ENCODE results near the gene FCGR2B. TPM values are rescaled to one million over a fixed set of nuclear protein-coding genes. Genes with fewer than 3 reads are reported as not detected.
A peak's percentile ranks its signal among the peaks of the same experiment; 100 is the strongest.
"Not testable (repeated sequence)": the region's sequence is repeated elsewhere in the genome, so short reads cannot be mapped to it uniquely, and the experiment has no call there.

Gene FCGR2B
- total RNA-seq, 2 experiments from 2014 or later, result not detected

- ChIA-PET POLR2A (no interaction called here), CTCF (no interaction called here)
- no peak overlapping the region for H3K4me3 Mint-ChIP-seq
- H3K27me3 Mint-ChIP-seq, result peaks cover 15% of the 10 kb centered on the region
- DNase-seq (no peak), ATAC-seq (no peak)
- H3K9me3 Mint-ChIP-seq (ENCODE audit: low read depth), result no peaks in the 10 kb centered on the region
- H3K36me3 Mint-ChIP-seq (ENCODE audit: low read depth), result no peaks in the 10 kb centered on the region
- no peak overlapping the region for H3K27ac Mint-ChIP-seq
- no peaks in the 10 kb centered on the region for H3K4me1 Mint-ChIP-seq
- intact Hi-C loops (cut with DNase I, micrococcal nuclease), result no loop called here
Observed at GRCh38 chr1:161681879-161682278, 18.9 kb downstream of the FCGR2B start.

DNA sequence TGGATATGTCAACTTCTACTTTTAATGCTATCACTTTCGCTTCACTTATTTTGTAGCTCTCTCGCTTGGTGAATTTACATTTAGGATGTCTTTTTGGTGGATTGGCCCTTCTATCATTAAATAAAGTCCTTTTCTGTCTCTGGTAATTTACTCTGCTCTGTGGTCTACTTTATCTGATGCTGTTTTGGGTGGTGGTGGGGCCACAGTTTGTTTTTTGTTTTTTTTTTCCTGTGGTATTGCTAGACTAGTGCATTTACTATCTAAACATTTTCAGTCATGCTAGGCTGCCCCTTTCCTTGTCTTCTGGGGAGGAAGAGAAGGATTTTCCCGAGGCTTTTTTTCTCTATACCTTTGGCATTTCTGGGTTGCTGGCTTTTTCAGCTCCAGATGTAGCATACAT, 26.0 kb downstream of the FCGR2B start:
- DNase-seq (no peak), ATAC-seq (no peak)
- H3K9me3 Mint-ChIP-seq (ENCODE audit: low read depth), result no peaks in the 10 kb centered on the region
- POLR2A ChIA-PET, result no interaction called here
- CTCF ChIA-PET, result interaction anchor here (0.7 kb wide), 1 partner anchor 14 kb away, joined by 3 read pairs; no protein-coding TSS in a partner anchor
- H3K4me3 Mint-ChIP-seq, result no peak overlapping the region
- H3K27ac Mint-ChIP-seq, result no peak overlapping the region
- intact Hi-C loops (cut with DNase I, micrococcal nuclease), result no loop called here
- H3K4me1 Mint-ChIP-seq, result no peaks in the 10 kb centered on the region
- peaks cover 26% of the 10 kb centered on the region for H3K27me3 Mint-ChIP-seq
- H3K36me3 Mint-ChIP-seq (ENCODE audit: low read depth), result no peaks in the 10 kb centered on the region

DNA sequence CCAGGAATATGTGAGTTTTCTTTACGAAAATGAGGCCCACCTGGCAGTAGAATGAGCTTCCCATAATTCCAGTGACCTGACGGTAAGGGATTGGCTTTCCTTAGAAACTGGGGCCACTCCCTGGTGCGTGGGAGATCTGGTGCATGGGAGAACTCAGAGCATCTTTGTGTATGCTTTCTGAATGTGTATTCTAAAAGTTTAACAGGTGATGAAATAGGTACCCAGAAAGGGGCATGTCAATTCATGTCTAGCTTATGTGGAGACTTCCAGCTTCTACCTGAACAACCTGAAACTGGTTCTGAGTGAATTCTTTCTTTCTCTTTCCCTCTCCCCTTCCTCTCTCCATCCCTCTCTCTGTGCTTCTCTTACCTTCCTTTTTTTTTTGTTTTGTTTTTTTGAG, 28.9 kb downstream of the FCGR2B start:
- Mint-ChIP-seq H3K27ac (no peak overlapping the region), H3K27me3 (peaks cover 38% of the 10 kb centered on the region), H3K4me1 (no peaks in the 10 kb centered on the region), H3K4me3 (no peak overlapping the region), H3K36me3 (ENCODE audit: low read depth) (no peaks in the 10 kb centered on the region), H3K9me3 (ENCODE audit: low read depth) (no peaks in the 10 kb centered on the region)
- POLR2A ChIA-PET, result no interaction called here
- CTCF ChIA-PET, result interaction anchor here (0.6 to 1.6 kb wide), 5 partner anchors 10 to 203 kb away, joined by 3 to 5 read pairs (median 4); no protein-coding TSS in a partner anchor
- ATAC-seq, result no peak
- no peak for DNase-seq
- intact Hi-C loops (cut with DNase I, micrococcal nuclease), result no loop called here

DNA sequence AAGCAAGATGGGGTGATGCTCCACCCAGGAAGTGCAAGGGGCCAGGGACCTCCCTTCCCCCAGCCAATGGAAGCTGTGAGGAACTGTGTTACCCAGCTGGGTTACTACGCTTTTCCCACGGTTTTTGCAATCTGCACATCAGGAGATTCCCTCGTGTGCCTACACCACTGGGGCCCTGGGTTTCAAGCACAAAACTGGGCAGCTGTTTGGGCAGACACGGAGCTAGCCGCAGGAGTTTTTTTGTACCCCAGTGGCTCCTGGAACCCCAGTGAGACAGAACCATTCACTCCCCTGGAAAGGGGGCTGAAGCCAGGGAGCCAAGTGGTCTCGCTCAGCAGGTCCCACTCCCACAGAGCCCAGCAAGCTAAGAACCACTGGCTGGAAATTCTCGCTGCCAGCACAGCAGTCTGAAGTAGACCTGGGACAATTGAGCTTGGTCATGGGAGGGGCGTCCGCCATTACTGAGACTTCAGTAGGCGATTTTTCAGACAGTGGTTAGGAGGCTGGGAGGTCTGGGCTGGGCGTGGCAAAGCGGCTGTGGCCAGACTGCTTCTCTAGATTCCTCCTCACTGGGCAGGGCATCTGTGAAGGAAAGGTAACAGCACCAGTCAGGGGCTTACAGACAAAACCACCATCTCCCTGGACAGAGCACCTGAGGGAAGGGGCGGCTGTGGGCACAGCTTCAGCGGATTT, 30.2 kb downstream of the FCGR2B start:
- H3K27ac Mint-ChIP-seq; intact Hi-C loops (cut with DNase I, micrococcal nuclease); H3K9me3 Mint-ChIP-seq (ENCODE audit: low read depth); H3K36me3 Mint-ChIP-seq (ENCODE audit: low read depth); H3K4me1 Mint-ChIP-seq; H3K4me3 Mint-ChIP-seq; DNase-seq; ATAC-seq: not testable (repeated sequence)
- H3K27me3 Mint-ChIP-seq, result peaks cover 39% of the 10 kb centered on the region
- POLR2A ChIA-PET, result interaction anchor here (0.6 kb wide), 1 partner anchor 867 kb away, joined by 4 read pairs; no protein-coding TSS in a partner anchor
- CTCF ChIA-PET, result interaction anchor here (0.6 to 1.6 kb wide), 3 partner anchors 22 to 906 kb away, joined by 3 to 5 read pairs (median 4); no protein-coding TSS in a partner anchor

GRCh38 chr1:161698302-161698701, 35.4 kb downstream of the FCGR2B start:
- not testable (repeated sequence) for H3K9me3 Mint-ChIP-seq (ENCODE audit: low read depth)

GRCh38 chr1:161702250-161702649, 39.3 kb downstream of the FCGR2B start:
- H3K4me3 Mint-ChIP-seq, result no peak overlapping the region
- H3K36me3 Mint-ChIP-seq (ENCODE audit: low read depth), result no peaks in the 10 kb centered on the region
- H3K9me3 Mint-ChIP-seq (ENCODE audit: low read depth), result no peaks in the 10 kb centered on the region
- H3K27me3 Mint-ChIP-seq, result peaks cover 6% of the 10 kb centered on the region
- ATAC-seq, result no peak
- DNase-seq, result no peak
- no peak overlapping the region for H3K27ac Mint-ChIP-seq
- POLR2A ChIA-PET, result no interaction called here
- intact Hi-C loops (cut with DNase I, micrococcal nuclease), result loop anchor here in 1 of 2 experiments (5.0 kb wide), 1 partner anchor 35 kb away; no protein-coding TSS in a partner anchor
- H3K4me1 Mint-ChIP-seq, result no peaks in the 10 kb centered on the region
- CTCF ChIA-PET, result interaction anchor here (1.2 kb wide), 1 partner anchor 10 kb away, joined by 3 read pairs; no protein-coding TSS in a partner anchor

More at GRCh38 chr1:161698302-161698701, 35.4 kb downstream of the FCGR2B start:
- POLR2A ChIA-PET; DNase-seq; H3K27ac Mint-ChIP-seq; H3K4me1 Mint-ChIP-seq; intact Hi-C loops (cut with DNase I, micrococcal nuclease); H3K36me3 Mint-ChIP-seq (ENCODE audit: low read depth); ATAC-seq; H3K4me3 Mint-ChIP-seq: not testable (repeated sequence)
- H3K27me3 Mint-ChIP-seq, result peaks cover 25% of the 10 kb centered on the region
- CTCF ChIA-PET, result interaction anchor here (0.9 kb wide), 1 partner anchor 17 kb away, joined by 4 read pairs; no protein-coding TSS in a partner anchor

DNA sequence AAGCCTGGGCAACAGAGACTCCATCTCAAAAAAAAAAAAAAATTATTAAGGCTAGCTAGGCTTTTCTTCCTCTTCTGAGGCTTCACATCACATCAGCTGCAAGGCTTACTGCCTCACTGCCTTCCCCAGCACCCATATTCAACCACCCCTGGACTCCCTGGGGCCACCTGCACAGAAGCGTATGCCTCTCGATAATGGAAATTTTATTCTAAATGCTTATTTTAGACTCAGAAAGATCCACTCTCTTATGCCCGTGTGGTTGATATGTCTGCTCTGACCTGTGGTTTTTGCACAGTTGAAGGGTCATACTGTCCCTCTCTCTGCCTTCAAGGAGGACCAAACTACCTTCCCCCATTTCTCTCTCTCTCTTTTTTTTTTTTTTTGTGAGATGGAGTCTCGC, 42.6 kb downstream of the FCGR2B start:
- ChIA-PET CTCF (interaction anchor here (2.3 kb wide), 1 partner anchor 16 kb away, joined by 5 read pairs; the partner anchor contains the start of gene FCRLB), POLR2A (no interaction called here)
- ATAC-seq (no peak), DNase-seq (no peak)
- H3K36me3 Mint-ChIP-seq (ENCODE audit: low read depth), result no peaks in the 10 kb centered on the region
- no peaks in the 10 kb centered on the region for H3K9me3 Mint-ChIP-seq (ENCODE audit: low read depth)
- no peaks in the 10 kb centered on the region for H3K4me1 Mint-ChIP-seq
- H3K27me3 Mint-ChIP-seq, result peaks cover 13% of the 10 kb centered on the region
- H3K27ac Mint-ChIP-seq, result no peak overlapping the region
- H3K4me3 Mint-ChIP-seq, result no peak overlapping the region
- intact Hi-C loops (cut with DNase I, micrococcal nuclease), result no loop called here

DNA sequence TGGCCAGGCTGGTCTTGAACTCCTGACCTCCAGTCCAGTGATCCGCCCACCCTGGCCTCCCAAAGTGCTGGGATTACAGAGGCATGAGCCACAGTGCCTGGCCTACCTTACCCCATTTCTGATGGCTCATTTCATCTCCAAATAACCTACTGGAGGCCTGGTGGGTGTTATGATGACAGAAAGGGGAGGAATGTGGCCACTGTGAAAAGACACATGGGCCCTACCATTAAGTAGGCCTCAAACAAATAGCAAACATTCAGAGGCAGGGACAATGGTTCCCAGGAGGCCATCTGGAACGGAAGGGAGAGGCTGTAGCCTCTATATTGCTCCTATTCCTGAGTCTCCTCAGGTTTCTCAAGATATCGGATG, 43.2 kb downstream of the FCGR2B start:
- Mint-ChIP-seq H3K9me3 (ENCODE audit: low read depth) (no peaks in the 10 kb centered on the region), H3K4me1 (no peaks in the 10 kb centered on the region)

GRCh38 chr1:161706482-161707347, 43.8 kb downstream of the FCGR2B start, which contains the start of gene FCRLA:
FCRLA (plus strand) TSS chr1:161707229; CDS start chr1:161707265, 36 bp downstream.
- CTCF ChIA-PET, result interaction anchor here (0.6 to 2.3 kb wide), 3 partner anchors 9 to 17 kb away, joined by 3 to 5 read pairs (median 5); partner anchors contain the start of gene FCRLB
- H3K9me3 Mint-ChIP-seq (ENCODE audit: low read depth), result no peaks in the 10 kb centered on the region
- no peaks in the 10 kb centered on the region for H3K36me3 Mint-ChIP-seq (ENCODE audit: low read depth)
- H3K27me3 Mint-ChIP-seq, result peaks cover 13% of the 10 kb centered on the region
- H3K27ac Mint-ChIP-seq, result no peak within 1 kb of the TSS
- POLR2A ChIA-PET, result no interaction called here
- H3K4me3 Mint-ChIP-seq, result no peak within 1 kb of the TSS
- ATAC-seq (peak; percentile 90), DNase-seq (no peak)
- no peaks in the 10 kb centered on the region for H3K4me1 Mint-ChIP-seq
- intact Hi-C loops (cut with DNase I, micrococcal nuclease), result loop anchor here in 1 of 2 experiments (1.0 kb wide), 1 partner anchor 24 kb away; no protein-coding TSS in a partner anchor

More for the DNA sequence above, 43.2 kb downstream of the FCGR2B start:
- no peaks in the 10 kb centered on the region for H3K36me3 Mint-ChIP-seq (ENCODE audit: low read depth)
- ChIA-PET POLR2A (no interaction called here), CTCF (interaction anchor here (2.3 kb wide), 1 partner anchor 16 kb away, joined by 5 read pairs; the partner anchor contains the start of gene FCRLB)
- peaks cover 13% of the 10 kb centered on the region for H3K27me3 Mint-ChIP-seq
- no peak for ATAC-seq
- no peak overlapping the region for H3K4me3 Mint-ChIP-seq
- H3K27ac Mint-ChIP-seq, result no peak overlapping the region
- no peak for DNase-seq
- intact Hi-C loops (cut with DNase I, micrococcal nuclease), result loop anchor here in 1 of 2 experiments (1.0 kb wide), 1 partner anchor 24 kb away; no protein-coding TSS in a partner anchor

- DNase-seq, result no peak
- H3K4me1 Mint-ChIP-seq, result no peaks in the 10 kb centered on the region
- no peak overlapping the region for H3K27ac Mint-ChIP-seq
- no peak for ATAC-seq
- intact Hi-C loops (cut with DNase I, micrococcal nuclease), result no loop called here
- no peaks in the 10 kb centered on the region for H3K36me3 Mint-ChIP-seq (ENCODE audit: low read depth)
- POLR2A ChIA-PET, result no interaction called here
- CTCF ChIA-PET, result interaction anchor here (0.6 to 2.3 kb wide), 3 partner anchors 9 to 18 kb away, joined by 3 to 5 read pairs (median 5); partner anchors contain the start of gene FCRLB
- no peaks in the 10 kb centered on the region for H3K9me3 Mint-ChIP-seq (ENCODE audit: low read depth)
- H3K27me3 Mint-ChIP-seq, result peaks cover 16% of the 10 kb centered on the region
- no peak overlapping the region for H3K4me3 Mint-ChIP-seq
Observed at GRCh38 chr1:161707503-161707902, 44.6 kb downstream of the FCGR2B start.

GRCh38 chr1:161709373-161709772, 46.4 kb downstream of the FCGR2B start:
- intact Hi-C loops (cut with DNase I, micrococcal nuclease), result no loop called here
- Mint-ChIP-seq H3K27ac (no peak overlapping the region), H3K27me3 (peaks cover 15% of the 10 kb centered on the region), H3K4me1 (no peaks in the 10 kb centered on the region), H3K4me3 (no peak overlapping the region), H3K9me3 (ENCODE audit: low read depth) (no peaks in the 10 kb centered on the region), H3K36me3 (ENCODE audit: low read depth) (no peaks in the 10 kb centered on the region)
- no peak for DNase-seq
- ATAC-seq, result no peak
- POLR2A ChIA-PET, result no interaction called here
- CTCF ChIA-PET, result interaction anchor here (0.9 to 1.4 kb wide), 3 partner anchors 17 to 819 kb away, joined by 3 to 4 read pairs (median 3); no protein-coding TSS in a partner anchor

All from activated CD4-positive, alpha-beta T cell treated with anti-CD3 and anti-CD28 coated beads for 36 hours (primary cell).